Brain microvascular endothelial cell (primary cell): ENCODE data around the gene LSM2.

Experiments used
- DNase-seq: peaks from one replicate; pipeline ENCODE4 v3.0.0-alpha.2; 2020
- H3K27ac ChIP-seq: fragments of 250-450 bp; sonication (Bioruptor Pico); 2 replicates; pipeline ENCODE4 v1.5.1; 2020; ENCODE audit warnings: mild to moderate bottlenecking, moderate library complexity
- H3K27me3 ChIP-seq: fragments of 250-450 bp; sonication (Bioruptor Pico); replicated peaks from 2 replicates; pipeline ENCODE4 v1.5.1; 2020; ENCODE audit warnings: mild to moderate bottlenecking
- H3K36me3 ChIP-seq: fragments of 250-450 bp; sonication (Bioruptor Pico); replicated peaks from 2 replicates; pipeline ENCODE4 v1.5.1; 2020; ENCODE audit warnings: mild to moderate bottlenecking
- H3K4me3 ChIP-seq: 2 replicates; pipeline ENCODE4 v1.5.1; 2011; ENCODE audit warnings: low read depth, mild to moderate bottlenecking, control low read depth, low read length, moderate library complexity
- CTCF ChIP-seq: IDR thresholded peaks from 2 replicates; pipeline ENCODE4 v1.5.1; 2011; ENCODE audit warnings: low read depth, mild to moderate bottlenecking, moderate library complexity, low read length, control low read depth, inconsistent platforms; ENCODE audit errors: missing control alignments
- in situ Hi-C: cut with HindIII; loops from 2 replicates; pipeline ENCODE4 v1.10.0; 2017; ENCODE audit warnings: low sequenced_read_pairs, low pct_ligation_motif_present

The LSM2 gene

GRCh38 chr6:31767096-31767645 lies 39.6 kb downstream of the LSM2 start:
- H3K27me3 ChIP-seq, result no peaks in the 10 kb centered on the region
- no peak for TF ChIP-seq CTCF
- H3K4me3 ChIP-seq, result no peak overlapping the region
- H3K36me3 ChIP-seq, result no peaks in the 10 kb centered on the region
- DNase-seq, result no peak
- in situ Hi-C loops, result no loop called here
- no peak overlapping the region for H3K27ac ChIP-seq

GRCh38 chr6:31765910-31766794 lies 40.6 kb downstream of the LSM2 start:
- H3K27ac ChIP-seq, result no peak overlapping the region
- H3K4me3 ChIP-seq, result peak overlapping the region; percentile 41
- no peak for TF ChIP-seq CTCF
- H3K36me3 ChIP-seq, result no peaks in the 10 kb centered on the region
- in situ Hi-C loops, result no loop called here
- H3K27me3 ChIP-seq, result no peaks in the 10 kb centered on the region
- DNase-seq, result no peak

GRCh38 chr6:31765559-31765909 lies 41.2 kb downstream of the LSM2 start:
- TF ChIP-seq CTCF, result no peak
- no peak for DNase-seq
- in situ Hi-C loops, result no loop called here
- H3K4me3 ChIP-seq, result no peak overlapping the region
- no peaks in the 10 kb centered on the region for H3K27me3 ChIP-seq
- no peak overlapping the region for H3K27ac ChIP-seq
- H3K36me3 ChIP-seq, result no peaks in the 10 kb centered on the region

GRCh38 chr6:31764198-31764597 lies 42.6 kb downstream of the LSM2 start:
- in situ Hi-C loops, result no loop called here
- Histone ChIP-seq H3K27me3 (no peaks in the 10 kb centered on the region), H3K4me3 (no peak overlapping the region), H3K27ac (no peak overlapping the region), H3K36me3 (no peaks in the 10 kb centered on the region)
- DNase-seq, result no peak
- TF ChIP-seq CTCF, result no peak

- no peak for TF ChIP-seq CTCF
- Histone ChIP-seq H3K27me3 (no peaks in the 10 kb centered on the region), H3K27ac (no peak overlapping the region), H3K36me3 (no peaks in the 10 kb centered on the region), H3K4me3 (no peak overlapping the region)
- in situ Hi-C loops, result no loop called here
- no peak for DNase-seq
These were observed 43.2 kb downstream of the LSM2 start for GRCh38 chr6:31763619-31763940.
